22Rv1 (cell line): Measurements from ENCODE around the gene COP1.

Experiments
- H3K27ac ChIP-seq: fragments of 450-650 bp; 2 replicates; pipeline ENCODE4 v1.5.1; 2017
- CTCF ChIP-seq: fragments of 450-650 bp; IDR thresholded peaks from 2 replicates; pipeline ENCODE4 v1.5.1; 2017; ENCODE audit warnings: mild to moderate bottlenecking
- ZFX ChIP-seq: fragments of 450-650 bp; IDR thresholded peaks from 2 replicates; pipeline ENCODE4 v1.6.1; 2017; ENCODE audit warnings: antibody characterized with exemption, borderline replicate concordance

The COP1 gene

GRCh38 chr1:175978476-175978875, 228.6 kb downstream of the COP1 start:
- no peak for TF ChIP-seq CTCF
- TF ChIP-seq ZFX, result no peak
- H3K27ac ChIP-seq, result no peak overlapping the region

- H3K27ac ChIP-seq, result no peak overlapping the region
- no peak for TF ChIP-seq CTCF
- no peak for TF ChIP-seq ZFX
Observed at GRCh38 chr1:175976865-175977642, 230.0 kb downstream of the COP1 start.

- TF ChIP-seq CTCF, result no peak
- TF ChIP-seq ZFX, result no peak
- no peak overlapping the region for H3K27ac ChIP-seq
Observed at GRCh38 chr1:175969231-175969630, 237.9 kb downstream of the COP1 start.

- H3K27ac ChIP-seq, result no peak overlapping the region
- no peak for TF ChIP-seq CTCF
- no peak for TF ChIP-seq ZFX
Observed at GRCh38 chr1:175968486-175969172, 238.5 kb downstream of the COP1 start.

GRCh38 chr1:175963740-175964139, 243.3 kb downstream of the COP1 start:
- TF ChIP-seq ZFX, result no peak
- no peak for TF ChIP-seq CTCF
- no peak overlapping the region for H3K27ac ChIP-seq

- H3K27ac ChIP-seq, result no peak overlapping the region
Observed at GRCh38 chr1:175960169-175960568, 246.9 kb downstream of the COP1 start.

More at GRCh38 chr1:175960169-175960568, 246.9 kb downstream of the COP1 start:
- TF ChIP-seq CTCF (no peak), ZFX (no peak)
